CD14-positive monocyte (primary cell): ENCODE data around the gene PRRT3. TPM values are rescaled to one million over a fixed set of nuclear protein-coding genes. Genes with fewer than 3 reads are reported as not detected.

Source experiments
- DNase-seq, 3 donors: peaks; one replicate each; pipeline ENCODE4 v3.0.0-alpha.2; 2011 to 2022
- H2AFZ ChIP-seq: 2 replicates; pipeline ENCODE4 v1.6.0; 2012; ENCODE audit warnings: mild to moderate bottlenecking, low read depth, low read length, inconsistent platforms; ENCODE audit not compliant: insufficient read depth, poor library complexity, severe bottlenecking
- H3K27ac ChIP-seq, 2 donors: 1 replicate in 1 of 2; 2 replicates in 1 of 2; pipeline ENCODE4 v1.5.1; 2012 to 2013; ENCODE audit warnings: low read length in 2 of 2, control low read depth in 1 of 2, inconsistent platforms in 1 of 2, low read depth in 1 of 2, mild to moderate bottlenecking in 1 of 2
- H3K27me3 ChIP-seq, 2 donors: one replicate each; pipeline versions ENCODE4 v1.6.0 to v1.6.1; 2011 to 2013; ENCODE audit warnings: low read length in 2 of 2; ENCODE audit not compliant: control insufficient read depth in 2 of 2, insufficient read depth in 2 of 2
- H3K36me3 ChIP-seq, 2 donors: replicated peaks in 1 of 2; 1 replicate in 1 of 2; 2 replicates in 1 of 2; pipeline versions ENCODE4 v1.5.1 to v1.6.1; 2012 to 2013; ENCODE audit warnings: low read length in 2 of 2, control low read depth in 1 of 2, inconsistent platforms in 1 of 2, mild to moderate bottlenecking in 1 of 2; ENCODE audit not compliant: insufficient read depth in 2 of 2, control insufficient read depth in 1 of 2
- H3K4me1 ChIP-seq, 2 donors: 1 replicate in 1 of 2; 2 replicates in 1 of 2; pipeline versions ENCODE4 v1.5.1 to v1.6.1; 2012 to 2013; ENCODE audit warnings: low read length in 2 of 2, control low read depth in 1 of 2, inconsistent platforms in 1 of 2, mild to moderate bottlenecking in 1 of 2, moderate library complexity in 1 of 2; ENCODE audit not compliant: insufficient read depth in 2 of 2, control insufficient read depth in 1 of 2
- H3K4me2 ChIP-seq: replicated peaks from 2 replicates; pipeline ENCODE3; 2012; ENCODE audit warnings: low read length, moderate library complexity, mild to moderate bottlenecking; ENCODE audit not compliant: poor library complexity, severe bottlenecking; ENCODE audit errors: extremely low read depth
- H3K4me3 ChIP-seq, 3 experiments: fragments of 200-600 bp in 1 of 3; sonication (generic) in 1 of 3; replicated peaks in 1 of 3; 1 replicate in 2 of 3; 2 replicates in 1 of 3; pipeline ENCODE4 v1.5.1; 2011 to 2013; ENCODE audit warnings: low read length in 3 of 3, mild to moderate bottlenecking in 3 of 3, control low read depth in 2 of 3, low read depth in 2 of 3, inconsistent platforms in 1 of 3, moderate library complexity in 1 of 3
- H3K79me2 ChIP-seq: 2 replicates; pipeline ENCODE4 v1.6.0; 2012; ENCODE audit warnings: mild to moderate bottlenecking, control low read depth, inconsistent platforms, low read length, moderate library complexity; ENCODE audit not compliant: insufficient read depth
- H3K9ac ChIP-seq: 2 replicates; pipeline ENCODE4 v1.6.0; 2017; ENCODE audit warnings: low read length, mild to moderate bottlenecking; ENCODE audit not compliant: insufficient read depth, poor library complexity, severe bottlenecking
- H3K9me3 ChIP-seq, 2 donors: replicated peaks in 1 of 2; 1 replicate in 1 of 2; 2 replicates in 1 of 2; pipeline versions ENCODE4 v1.5.1 to v1.6.1; 2012 to 2013; ENCODE audit warnings: low read length in 2 of 2, control low read depth in 1 of 2; ENCODE audit not compliant: control insufficient read depth in 1 of 2, insufficient read depth in 1 of 2
- H4K20me1 ChIP-seq: 2 replicates; pipeline ENCODE4 v1.6.0; 2012; ENCODE audit warnings: mild to moderate bottlenecking, low read length, control low read depth, moderate library complexity; ENCODE audit not compliant: insufficient read depth
- H3K27ac Mint-ChIP-seq, 7 donors: one replicate each; pipeline ENCODE4 v1.8.0; 2020; ENCODE audit warnings: mild to moderate bottlenecking in 7 of 7, mixed read lengths in 7 of 7, moderate library complexity in 6 of 7, inconsistent platforms in 2 of 7
- H3K27me3 Mint-ChIP-seq, 3 donors: one replicate each; pipeline ENCODE4 v1.8.0; 2021 to 2022; ENCODE audit warnings: low read depth in 3 of 3, mild to moderate bottlenecking in 3 of 3, mixed read lengths in 3 of 3, moderate library complexity in 3 of 3, inconsistent platforms in 1 of 3
- H3K36me3 Mint-ChIP-seq, 2 donors: one replicate each; pipeline ENCODE4 v1.8.0; 2020; ENCODE audit warnings: mixed read lengths in 2 of 2, inconsistent platforms in 1 of 2, mild to moderate bottlenecking in 1 of 2
- H3K4me1 Mint-ChIP-seq: one replicate; pipeline ENCODE4 v1.8.0; 2020; ENCODE audit warnings: mild to moderate bottlenecking, mixed read lengths
- H3K4me3 Mint-ChIP-seq, 2 donors: one replicate each; pipeline ENCODE4 v1.8.0; 2020; ENCODE audit warnings: mild to moderate bottlenecking in 2 of 2, mixed read lengths in 2 of 2, moderate library complexity in 1 of 2
- H3K9me3 Mint-ChIP-seq, 7 donors: one replicate each; pipeline ENCODE4 v1.8.0; 2020 to 2022; ENCODE audit warnings: mixed read lengths in 7 of 7, mild to moderate bottlenecking in 6 of 7, moderate library complexity in 6 of 7, inconsistent platforms in 2 of 7
- CTCF ChIP-seq: fragments of 200-600 bp; IDR thresholded peaks from one replicate; pipeline ENCODE4 v1.8.0; 2022; ENCODE audit warnings: antibody characterized with exemption, mild to moderate bottlenecking
- WGBS: methylation state at CpG from one replicate; pipeline ENCODE4 v1.1.5; 2013; ENCODE audit warnings: missing lambda C conversion rate; ENCODE audit not compliant: insufficient coverage; 5-methylcytosine and 5-hydroxymethylcytosine counted together
- intact Hi-C, 2 donors: fragments of 100-400 bp; cut with micrococcal nuclease; formaldehyde crosslinking; loops; one replicate each; pipeline versions ENCODE4 v1.15.0 to v1.15.1; 2023
- polyA plus RNA-seq, 3 donors: library from polyadenylated mRNA; depleted of rRNA in 1 of 3; unstranded in 2 of 3; stranded (reverse) in 1 of 3; fragments of 300-500 nt in 2 of 3; fragments of >200 nt in 1 of 3; fragmentation: Illumina TruSeq in 2 of 3; gene quantifications; 1 replicate in 2 of 3; 2 replicates in 1 of 3; pipeline ENCODE4 v1.2.3, GENCODE V29; 2012 to 2021

PRRT3 gene
- polyA plus RNA-seq, 3 donors: 0.11 to 0.57 (median 0.31) TPM

GRCh38 chr3:9914011-9914410 lies 38.2 kb downstream of the PRRT3 start:
- TF ChIP-seq CTCF: no peak
- H3K4me3 Mint-ChIP-seq: peak overlapping the region in 1 of 2 donors; percentile 9
- peak overlapping the region in 1 of 7 donors; percentile 20 for H3K27ac Mint-ChIP-seq
- intact Hi-C loops: no loop called here
- no peak for DNase-seq
- H3K27me3 ChIP-seq: no peaks in the 10 kb centered on the region
- H3K79me2 ChIP-seq: no peaks in the 10 kb centered on the region
- no peaks in the 10 kb centered on the region for H3K9me3 Mint-ChIP-seq
- peaks cover 53% of the 10 kb centered on the region for H3K4me1 Mint-ChIP-seq
- H3K4me2 ChIP-seq: no peak overlapping the region
- no peak overlapping the region for H2AFZ ChIP-seq
- no peak overlapping the region for H3K27ac ChIP-seq
- peaks cover 35 to 50% of the 10 kb centered on the region in 2 donors for H3K4me1 ChIP-seq
- no peaks in the 10 kb centered on the region for H3K36me3 Mint-ChIP-seq
- no peaks in the 10 kb centered on the region for H4K20me1 ChIP-seq
- H3K27me3 Mint-ChIP-seq: no peaks in the 10 kb centered on the region
- peak overlapping the region; percentile 60 for H3K9ac ChIP-seq
- H3K36me3 ChIP-seq: no peaks in the 10 kb centered on the region
- WGBS: 100% methylated on average over 1 of the region's 1 CpG
- H3K4me3 ChIP-seq: no peak overlapping the region
- no peaks in the 10 kb centered on the region for H3K9me3 ChIP-seq

GRCh38 chr3:9913601-9914000 lies 38.6 kb downstream of the PRRT3 start:
- H3K4me1 ChIP-seq: peaks cover 35 to 50% of the 10 kb centered on the region in 2 donors

More at GRCh38 chr3:9913601-9914000, 38.6 kb downstream of the PRRT3 start:
- Histone ChIP-seq H3K36me3 (no peaks in the 10 kb centered on the region), H3K27ac (no peak overlapping the region), H3K9ac (no peak overlapping the region), H3K4me2 (no peak overlapping the region), H4K20me1 (no peaks in the 10 kb centered on the region), H3K79me2 (no peaks in the 10 kb centered on the region), H3K4me3 (no peak overlapping the region), H3K9me3 (no peaks in the 10 kb centered on the region), H2AFZ (no peak overlapping the region), H3K27me3 (no peaks in the 10 kb centered on the region)
- H3K36me3 Mint-ChIP-seq: no peaks in the 10 kb centered on the region
- no peaks in the 10 kb centered on the region for H3K9me3 Mint-ChIP-seq
- H3K27ac Mint-ChIP-seq: no peak overlapping the region
- no peak overlapping the region for H3K4me3 Mint-ChIP-seq
- DNase-seq: no peak
- H3K4me1 Mint-ChIP-seq: peaks cover 53% of the 10 kb centered on the region
- no peaks in the 10 kb centered on the region for H3K27me3 Mint-ChIP-seq
- no peak for TF ChIP-seq CTCF
- 91% methylated on average over 4 of the region's 5 CpGs for WGBS
- intact Hi-C loops: no loop called here
